ENCODE measurements around the gene COPZ2. TPM values are rescaled to one million over a fixed set of nuclear protein-coding genes. Genes with fewer than 3 reads are reported as not detected.

COPZ2 gene
- total and polyA plus RNA-seq, 9 of the 15 experiments (the other 6 are each of a cell fraction or from before 2014, with no cell fraction given), result 0.22 to 0.49 TPM; not detected in 7

DNA sequence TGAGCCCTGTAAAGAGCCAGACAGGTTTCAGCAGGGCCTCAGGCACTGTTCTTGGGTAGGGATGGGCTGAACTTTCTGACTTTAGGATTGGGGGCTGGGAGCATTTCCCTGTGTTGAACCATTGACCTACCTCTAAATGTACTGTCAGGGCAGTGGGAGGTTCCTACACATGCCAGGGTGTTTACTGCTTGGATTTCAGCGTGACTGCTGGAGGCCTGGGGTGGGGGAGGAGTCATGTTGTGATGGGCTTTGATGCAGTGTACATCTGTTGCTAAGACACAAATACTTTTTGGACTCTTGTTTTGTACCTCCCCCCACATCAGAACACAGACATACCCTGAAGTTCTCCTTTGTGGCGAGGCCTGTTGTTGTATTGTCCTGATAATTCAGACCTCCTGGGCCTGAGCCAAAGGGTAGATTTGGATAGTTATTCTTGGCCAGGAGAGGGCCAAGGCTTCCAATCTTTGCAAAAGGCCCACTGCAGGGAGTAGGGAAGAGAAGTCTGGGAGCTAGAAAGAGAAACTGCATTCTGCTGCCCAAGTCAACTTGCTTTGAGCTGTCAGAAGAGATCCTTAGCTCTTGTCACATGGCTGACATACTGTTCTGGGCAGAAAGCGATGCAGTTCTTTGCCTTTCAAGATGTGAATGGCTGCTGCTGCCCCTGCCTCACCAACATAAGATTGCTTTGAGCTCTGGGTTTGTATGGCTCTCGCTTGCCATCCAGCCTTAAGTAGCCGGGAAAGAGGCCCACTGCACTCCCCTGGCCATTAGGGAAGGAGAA is 14.3 kb upstream of the COPZ2 start (continued):
- TF ChIP-seq, protein P1, sequence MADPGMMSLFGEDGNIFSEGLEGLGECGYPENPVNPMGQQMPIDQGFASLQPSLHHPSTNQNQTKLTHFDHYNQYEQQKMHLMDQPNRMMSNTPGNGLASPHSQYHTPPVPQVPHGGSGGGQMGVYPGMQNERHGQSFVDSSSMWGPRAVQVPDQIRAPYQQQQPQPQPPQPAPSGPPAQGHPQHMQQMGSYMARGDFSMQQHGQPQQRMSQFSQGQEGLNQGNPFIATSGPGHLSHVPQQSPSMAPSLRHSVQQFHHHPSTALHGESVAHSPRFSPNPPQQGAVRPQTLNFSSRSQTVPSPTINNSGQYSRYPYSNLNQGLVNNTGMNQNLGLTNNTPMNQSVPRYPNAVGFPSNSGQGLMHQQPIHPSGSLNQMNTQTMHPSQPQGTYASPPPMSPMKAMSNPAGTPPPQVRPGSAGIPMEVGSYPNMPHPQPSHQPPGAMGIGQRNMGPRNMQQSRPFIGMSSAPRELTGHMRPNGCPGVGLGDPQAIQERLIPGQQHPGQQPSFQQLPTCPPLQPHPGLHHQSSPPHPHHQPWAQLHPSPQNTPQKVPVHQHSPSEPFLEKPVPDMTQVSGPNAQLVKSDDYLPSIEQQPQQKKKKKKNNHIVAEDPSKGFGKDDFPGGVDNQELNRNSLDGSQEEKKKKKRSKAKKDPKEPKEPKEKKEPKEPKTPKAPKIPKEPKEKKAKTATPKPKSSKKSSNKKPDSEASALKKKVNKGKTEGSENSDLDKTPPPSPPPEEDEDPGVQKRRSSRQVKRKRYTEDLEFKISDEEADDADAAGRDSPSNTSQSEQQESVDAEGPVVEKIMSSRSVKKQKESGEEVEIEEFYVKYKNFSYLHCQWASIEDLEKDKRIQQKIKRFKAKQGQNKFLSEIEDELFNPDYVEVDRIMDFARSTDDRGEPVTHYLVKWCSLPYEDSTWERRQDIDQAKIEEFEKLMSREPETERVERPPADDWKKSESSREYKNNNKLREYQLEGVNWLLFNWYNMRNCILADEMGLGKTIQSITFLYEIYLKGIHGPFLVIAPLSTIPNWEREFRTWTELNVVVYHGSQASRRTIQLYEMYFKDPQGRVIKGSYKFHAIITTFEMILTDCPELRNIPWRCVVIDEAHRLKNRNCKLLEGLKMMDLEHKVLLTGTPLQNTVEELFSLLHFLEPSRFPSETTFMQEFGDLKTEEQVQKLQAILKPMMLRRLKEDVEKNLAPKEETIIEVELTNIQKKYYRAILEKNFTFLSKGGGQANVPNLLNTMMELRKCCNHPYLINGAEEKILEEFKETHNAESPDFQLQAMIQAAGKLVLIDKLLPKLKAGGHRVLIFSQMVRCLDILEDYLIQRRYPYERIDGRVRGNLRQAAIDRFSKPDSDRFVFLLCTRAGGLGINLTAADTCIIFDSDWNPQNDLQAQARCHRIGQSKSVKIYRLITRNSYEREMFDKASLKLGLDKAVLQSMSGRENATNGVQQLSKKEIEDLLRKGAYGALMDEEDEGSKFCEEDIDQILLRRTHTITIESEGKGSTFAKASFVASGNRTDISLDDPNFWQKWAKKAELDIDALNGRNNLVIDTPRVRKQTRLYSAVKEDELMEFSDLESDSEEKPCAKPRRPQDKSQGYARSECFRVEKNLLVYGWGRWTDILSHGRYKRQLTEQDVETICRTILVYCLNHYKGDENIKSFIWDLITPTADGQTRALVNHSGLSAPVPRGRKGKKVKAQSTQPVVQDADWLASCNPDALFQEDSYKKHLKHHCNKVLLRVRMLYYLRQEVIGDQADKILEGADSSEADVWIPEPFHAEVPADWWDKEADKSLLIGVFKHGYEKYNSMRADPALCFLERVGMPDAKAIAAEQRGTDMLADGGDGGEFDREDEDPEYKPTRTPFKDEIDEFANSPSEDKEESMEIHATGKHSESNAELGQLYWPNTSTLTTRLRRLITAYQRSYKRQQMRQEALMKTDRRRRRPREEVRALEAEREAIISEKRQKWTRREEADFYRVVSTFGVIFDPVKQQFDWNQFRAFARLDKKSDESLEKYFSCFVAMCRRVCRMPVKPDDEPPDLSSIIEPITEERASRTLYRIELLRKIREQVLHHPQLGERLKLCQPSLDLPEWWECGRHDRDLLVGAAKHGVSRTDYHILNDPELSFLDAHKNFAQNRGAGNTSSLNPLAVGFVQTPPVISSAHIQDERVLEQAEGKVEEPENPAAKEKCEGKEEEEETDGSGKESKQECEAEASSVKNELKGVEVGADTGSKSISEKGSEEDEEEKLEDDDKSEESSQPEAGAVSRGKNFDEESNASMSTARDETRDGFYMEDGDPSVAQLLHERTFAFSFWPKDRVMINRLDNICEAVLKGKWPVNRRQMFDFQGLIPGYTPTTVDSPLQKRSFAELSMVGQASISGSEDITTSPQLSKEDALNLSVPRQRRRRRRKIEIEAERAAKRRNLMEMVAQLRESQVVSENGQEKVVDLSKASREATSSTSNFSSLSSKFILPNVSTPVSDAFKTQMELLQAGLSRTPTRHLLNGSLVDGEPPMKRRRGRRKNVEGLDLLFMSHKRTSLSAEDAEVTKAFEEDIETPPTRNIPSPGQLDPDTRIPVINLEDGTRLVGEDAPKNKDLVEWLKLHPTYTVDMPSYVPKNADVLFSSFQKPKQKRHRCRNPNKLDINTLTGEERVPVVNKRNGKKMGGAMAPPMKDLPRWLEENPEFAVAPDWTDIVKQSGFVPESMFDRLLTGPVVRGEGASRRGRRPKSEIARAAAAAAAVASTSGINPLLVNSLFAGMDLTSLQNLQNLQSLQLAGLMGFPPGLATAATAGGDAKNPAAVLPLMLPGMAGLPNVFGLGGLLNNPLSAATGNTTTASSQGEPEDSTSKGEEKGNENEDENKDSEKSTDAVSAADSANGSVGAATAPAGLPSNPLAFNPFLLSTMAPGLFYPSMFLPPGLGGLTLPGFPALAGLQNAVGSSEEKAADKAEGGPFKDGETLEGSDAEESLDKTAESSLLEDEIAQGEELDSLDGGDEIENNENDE (IDR thresholded peaks at IDR 0.05; ENCODE audit: low read depth, low read length), result no peak
- TF ChIP-seq THRB (CRISPR knock-in tag; conservative IDR thresholded peaks at IDR 0.05), result no peak
- no peak for TF ChIP-seq ZNF511 (CRISPR knock-in tag; IDR thresholded peaks at IDR 0.05)
- TF ChIP-seq BRD4 (IDR thresholded peaks at IDR 0.05), result no peak
- TF ChIP-seq L3MBTL2 (IDR thresholded peaks at IDR 0.05), result no peak
- TF ChIP-seq SETDB1 (IDR thresholded peaks at IDR 0.05; ENCODE audit: low read length), result no peak
- TF ChIP-seq ZNF445 (CRISPR knock-in tag; IDR thresholded peaks at IDR 0.05; ENCODE audit: low read depth), result no peak
- TF ChIP-seq RFX5 (IDR thresholded peaks at IDR 0.05; ENCODE audit: low read depth, low read length), result no peak
- TF ChIP-seq NFYB (IDR thresholded peaks at IDR 0.05; ENCODE audit: extremely low read depth, insufficient read length), result no peak
- TF ChIP-seq TCF7L2 (IDR thresholded peaks at IDR 0.05; ENCODE audit: low read depth, low read length), result no peak
- no peak for TF ChIP-seq GABPB2 (CRISPR knock-in tag; conservative IDR thresholded peaks at IDR 0.05)
- no peak for TF ChIP-seq TEAD2 (tag; IDR thresholded peaks at IDR 0.05)
- TF ChIP-seq RBM22 (IDR thresholded peaks at IDR 0.05; ENCODE audit: low read depth, low read length, poor library complexity, severe bottlenecking), result no peak

All from K562 (cell line).